ENCODE results near the gene KIF18A.

GRCh38 chr11:28040384-28040783 lies 67.6 kb downstream of the KIF18A start:
- no peak for TF ChIP-seq GABPA (IDR thresholded peaks at IDR 0.05; ENCODE audit: low read depth)
- no peak for TF ChIP-seq CTCF (IDR thresholded peaks at IDR 0.05; ENCODE audit: insufficient read depth, low read length)
- no peak for TF ChIP-seq POLR2AphosphoS5 (IDR thresholded peaks at IDR 0.05; ENCODE audit: low read depth)
- TF ChIP-seq REST (IDR thresholded peaks at IDR 0.05; ENCODE audit: insufficient replicate concordance, low read depth): no peak
- TF ChIP-seq SPI1 (IDR thresholded peaks at IDR 0.05; ENCODE audit: borderline replicate concordance, low read depth): no peak
